GM19240 (cell line): ENCODE measurements around the gene GSTM4.
"Not testable (repeated sequence)": the region's sequence is repeated elsewhere in the genome, so short reads cannot be mapped to it uniquely, and the experiment has no call there.

Source experiments
- DNase-seq: peaks from one replicate; pipeline ENCODE4 v3.0.0; 2011; ENCODE audit warnings: low spot score; ENCODE audit not compliant: insufficient read length

The GSTM4 gene

DNA sequence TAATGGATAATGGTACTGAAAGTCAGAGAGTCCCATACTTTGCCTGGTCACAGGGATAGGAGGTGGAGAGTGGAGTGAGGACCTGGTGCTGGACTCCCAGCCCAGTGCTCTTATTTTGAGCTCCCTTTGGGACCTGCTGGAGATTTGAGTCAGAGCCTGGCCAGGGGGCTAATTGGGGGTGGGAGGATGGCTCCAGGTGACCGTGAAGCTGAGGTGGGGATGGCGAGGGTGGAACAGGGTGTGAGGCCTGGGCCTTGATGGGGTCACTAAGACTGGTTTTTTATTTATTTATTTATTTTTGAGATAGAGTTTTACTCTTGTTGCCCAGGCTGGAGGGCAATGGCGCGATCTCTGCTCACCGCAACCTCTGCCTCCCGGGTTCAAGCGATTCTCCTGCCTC, 18.5 kb upstream of the GSTM4 start:
- DNase-seq, result no peak

DNA sequence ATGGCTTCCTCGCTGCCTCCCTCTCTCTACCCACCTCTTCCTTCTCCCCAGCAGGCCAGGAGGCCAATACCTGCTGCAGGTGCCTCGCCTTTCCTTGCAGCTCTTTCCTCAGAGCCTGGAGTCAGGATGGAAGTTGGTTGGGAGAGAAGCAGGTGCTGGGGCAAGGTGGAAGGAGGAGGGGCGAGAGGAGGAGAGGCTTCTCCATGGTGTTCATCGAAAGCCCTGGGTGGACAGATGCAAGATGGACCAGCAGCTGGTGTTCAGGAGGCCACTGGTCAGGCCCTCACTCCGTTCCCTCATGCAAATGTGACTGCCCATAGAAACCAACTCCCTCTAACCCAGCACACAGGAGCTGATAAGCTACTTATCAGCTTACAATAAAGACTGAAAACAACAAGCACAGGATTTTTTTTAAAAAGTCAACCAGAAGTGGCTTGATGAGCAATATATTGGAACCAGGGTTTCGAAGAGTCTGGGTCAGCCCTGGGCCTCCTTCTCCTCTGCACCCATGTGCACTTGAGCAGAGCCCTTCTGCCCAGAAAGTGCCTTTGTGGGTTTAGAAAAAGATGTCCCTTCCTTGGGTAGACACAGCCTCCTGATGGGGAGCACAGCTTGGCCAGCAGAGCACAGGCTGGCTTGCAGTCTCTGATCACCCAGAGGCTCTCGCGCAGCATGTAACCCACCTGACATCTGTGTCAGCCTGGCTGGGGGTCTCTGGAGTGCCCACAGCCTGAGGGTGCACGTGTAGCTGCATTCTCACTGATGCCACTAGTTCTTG, 16.6 kb upstream of the GSTM4 start:
- no peak for DNase-seq

GRCh38 chr1:109639841-109640184, 16.1 kb upstream of the GSTM4 start:
- no peak for DNase-seq

- DNase-seq, result no peak
These were observed 15.5 kb upstream of the GSTM4 start for GRCh38 chr1:109640285-109640865.

DNA sequence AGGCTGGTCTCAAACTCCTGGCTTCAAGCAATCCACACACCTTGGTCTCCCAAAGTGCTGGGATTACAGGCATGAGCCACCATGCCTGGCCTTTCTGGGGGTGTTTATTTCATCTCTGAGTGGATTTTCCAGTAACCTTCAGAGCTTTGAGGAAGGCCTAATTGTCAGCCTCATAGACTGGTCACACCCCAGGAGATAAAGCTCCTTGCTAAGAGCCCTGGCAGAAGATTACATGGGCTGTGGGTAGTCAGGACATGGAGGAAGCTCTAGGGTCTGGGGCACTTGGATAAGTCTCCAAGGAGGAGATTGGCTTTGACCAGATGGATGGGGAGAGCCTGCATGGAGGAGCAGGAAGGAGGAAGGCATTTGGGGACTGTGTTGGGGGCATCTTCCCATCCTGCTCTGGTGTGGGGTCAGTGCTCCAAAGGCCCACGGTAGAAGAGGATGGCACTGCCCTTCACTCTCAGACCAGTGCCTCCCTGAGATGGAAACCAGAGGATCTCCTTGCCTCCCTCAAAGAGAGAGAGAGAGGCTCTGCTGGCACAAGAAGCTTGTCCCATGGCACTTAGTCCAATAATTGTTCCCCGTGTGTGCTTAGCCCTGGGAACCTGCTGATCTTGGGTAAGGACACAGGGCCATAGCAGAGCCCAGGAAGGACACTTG, 14.7 kb upstream of the GSTM4 start:
- no peak for DNase-seq

DNA sequence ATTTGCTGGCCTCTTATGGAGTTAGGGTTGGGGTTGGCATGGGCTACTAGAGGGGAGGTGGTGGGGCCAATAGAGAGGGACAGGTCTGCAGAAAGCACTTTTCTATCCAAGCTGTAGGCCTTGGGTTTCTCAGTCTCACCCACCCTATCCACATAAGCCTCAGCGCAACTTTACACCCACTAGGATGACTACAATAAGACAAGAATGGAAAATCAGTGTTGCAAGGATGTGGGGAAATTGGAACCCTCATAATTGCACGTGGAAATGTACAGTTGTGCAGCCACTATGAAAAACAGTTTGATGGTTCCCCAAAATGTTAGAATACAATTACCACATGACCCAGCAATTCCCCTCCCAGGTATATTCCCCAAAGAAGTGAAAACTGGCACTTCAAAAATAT, 14.0 kb upstream of the GSTM4 start:
- no peak for DNase-seq

- no peak for DNase-seq
These were observed 13.3 kb upstream of the GSTM4 start for GRCh38 chr1:109642626-109643025.

GRCh38 chr1:109643385-109644230, 12.3 kb upstream of the GSTM4 start:
- peak; percentile 70 for DNase-seq

DNA sequence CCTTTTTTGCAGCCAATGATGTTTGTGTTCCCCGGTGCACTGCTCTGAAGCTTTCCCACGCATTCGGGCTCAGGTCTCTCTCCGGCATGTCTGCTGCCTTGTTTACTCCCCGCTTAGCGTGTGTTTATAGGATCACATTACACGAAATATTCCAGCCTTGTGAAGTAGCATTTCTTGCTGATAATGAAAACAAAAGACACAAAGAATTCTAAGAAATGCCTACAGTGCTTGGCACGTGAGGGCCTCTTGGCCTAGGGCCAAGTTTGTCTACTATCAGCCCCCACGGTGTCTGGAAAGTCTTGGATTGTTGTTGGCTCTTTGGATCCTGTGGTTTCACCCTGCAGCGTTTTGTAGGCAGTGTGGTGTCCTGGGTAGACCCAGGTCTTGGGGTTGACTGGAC, 11.2 kb upstream of the GSTM4 start:
- DNase-seq, result no peak

GRCh38 chr1:109649491-109649914, 6.4 kb upstream of the GSTM4 start:
- no peak for DNase-seq

GRCh38 chr1:109650609-109651008, 5.3 kb upstream of the GSTM4 start:
- DNase-seq, result no peak

- DNase-seq, result no peak
These were observed 3.5 kb upstream of the GSTM4 start for GRCh38 chr1:109652402-109652801.

GRCh38 chr1:109653306-109653705, 2.6 kb upstream of the GSTM4 start:
- DNase-seq, result no peak

DNA sequence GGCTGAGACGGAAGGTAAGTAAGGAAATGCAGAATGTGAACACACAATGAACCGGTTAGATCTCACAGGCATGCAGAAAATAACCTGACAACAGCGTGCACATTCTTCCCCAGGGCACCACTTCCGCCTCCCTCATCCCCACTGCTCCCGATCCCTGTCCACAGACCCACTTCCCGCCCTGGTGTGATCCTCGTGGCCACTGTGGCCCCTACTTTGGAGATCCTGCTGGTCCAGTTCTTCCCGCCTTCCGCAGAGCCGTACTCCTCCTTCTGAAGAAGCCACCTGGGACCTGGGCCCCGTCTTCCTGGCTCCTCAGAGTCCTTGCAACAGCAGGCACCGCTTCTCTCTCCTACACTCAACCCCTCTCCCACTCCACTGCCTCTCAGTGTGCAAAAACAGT, 1.4 kb upstream of the GSTM4 start:
- no peak for DNase-seq

- no peak for DNase-seq
These were observed 1.5 kb downstream of the GSTM4 start for GRCh38 chr1:109657395-109657794.

DNA sequence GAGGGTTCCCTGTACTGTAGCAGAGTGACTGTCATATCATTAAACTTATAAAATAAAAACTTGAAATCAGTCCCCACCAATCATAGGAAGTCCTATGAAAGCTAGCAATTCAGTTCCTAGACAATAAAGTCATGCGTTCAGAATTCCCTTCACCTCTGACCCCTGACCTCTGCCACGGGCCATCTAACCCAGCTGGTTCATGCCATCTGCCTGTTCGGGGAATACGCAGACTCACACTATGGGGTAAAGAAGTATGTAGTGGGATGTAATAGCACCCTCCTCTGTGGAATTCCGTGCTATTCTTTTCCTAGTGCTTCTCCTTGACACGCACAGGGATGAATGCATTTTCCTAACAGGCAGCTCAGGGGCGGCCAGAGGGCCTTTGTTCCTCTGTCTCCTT, 2.1 kb downstream of the GSTM4 start:
- DNase-seq, result no peak

DNA sequence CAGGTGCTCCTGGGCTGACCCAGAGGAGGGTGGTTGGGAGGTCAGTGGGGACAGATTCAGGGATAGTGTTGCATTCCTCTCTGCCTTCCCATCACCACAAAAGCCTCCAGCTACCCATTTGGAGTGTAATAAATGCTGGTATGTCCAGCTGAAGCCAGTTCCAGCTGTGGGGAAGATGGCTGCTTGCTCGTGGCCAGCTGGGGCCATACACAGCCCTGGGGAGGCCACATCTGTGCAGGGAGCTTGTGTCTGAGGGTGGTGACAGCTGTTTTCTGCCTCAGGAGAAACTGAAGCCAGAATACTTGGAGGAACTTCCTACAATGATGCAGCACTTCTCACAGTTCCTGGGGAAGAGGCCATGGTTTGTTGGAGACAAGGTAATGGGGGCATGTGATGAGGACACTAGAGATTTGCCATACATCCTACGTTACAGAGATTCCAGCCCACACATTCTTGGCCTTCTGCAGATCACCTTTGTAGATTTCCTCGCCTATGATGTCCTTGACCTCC, 2.7 kb downstream of the GSTM4 start:
- no peak for DNase-seq

GRCh38 chr1:109659145-109659544, 3.2 kb downstream of the GSTM4 start:
- DNase-seq, result no peak

- DNase-seq, result no peak
These were observed 4.2 kb downstream of the GSTM4 start for GRCh38 chr1:109659997-109660690.

- DNase-seq, result not testable (repeated sequence)
These were observed 4.8 kb downstream of the GSTM4 start for GRCh38 chr1:109660691-109661026.

- DNase-seq, result no peak
These were observed 5.5 kb downstream of the GSTM4 start for GRCh38 chr1:109661391-109661790.
